Calu3 (cell line): Measurements from ENCODE around the gene COX6A2. TPM values are rescaled to one million over a fixed set of nuclear protein-coding genes. Genes with fewer than 3 reads are reported as not detected.

Source experiments
- BruUV-seq: library from RNA; stranded (reverse); fragments of 400-500 nt; replicated peaks from 2 replicates; lab custom pipeline; 2021; lab: Mats Ljungman, UMichigan
- CTCF ChIA-PET: fragments of 300-600 bp; sonication (Branson Sonifier 250); formaldehyde crosslinking; loops from one replicate; lab custom pipeline; 2022; ENCODE audit warnings: antibody characterized with exemption; lab: Charles Lee
- DNase-seq: peaks from one replicate; pipeline ENCODE4 v3.0.0; 2022
- H3K27ac Mint-ChIP-seq: one replicate; pipeline ENCODE4 v1.8.0; 2022; ENCODE audit warnings: mixed read lengths; ENCODE audit not compliant: unreplicated experiment
- H3K27me3 Mint-ChIP-seq: one replicate; pipeline ENCODE4 v1.8.0; 2022; ENCODE audit warnings: mixed read lengths; ENCODE audit not compliant: unreplicated experiment
- H3K36me3 Mint-ChIP-seq: one replicate; pipeline ENCODE4 v1.8.0; 2022; ENCODE audit warnings: mild to moderate bottlenecking, moderate library complexity, mixed read lengths; ENCODE audit not compliant: insufficient read depth, unreplicated experiment
- H3K4me1 Mint-ChIP-seq: one replicate; pipeline ENCODE4 v1.8.0; 2022; ENCODE audit warnings: mild to moderate bottlenecking, low read depth, mixed read lengths; ENCODE audit not compliant: unreplicated experiment
- H3K4me3 Mint-ChIP-seq: one replicate; pipeline ENCODE4 v1.8.0; 2022; ENCODE audit warnings: mild to moderate bottlenecking, low read depth, moderate library complexity, mixed read lengths; ENCODE audit not compliant: unreplicated experiment
- H3K9me3 Mint-ChIP-seq: one replicate; pipeline ENCODE4 v1.8.0; 2022; ENCODE audit warnings: low read depth, mixed read lengths; ENCODE audit not compliant: unreplicated experiment
- CTCF ChIP-seq: fragments of 200-600 bp; IDR thresholded peaks from one replicate; pipeline ENCODE4 v1.8.0; 2022; ENCODE audit warnings: antibody characterized with exemption; ENCODE audit not compliant: unreplicated experiment
- intact Hi-C: fragments of 100-400 bp; cut with micrococcal nuclease; formaldehyde crosslinking; loops from one replicate; pipeline ENCODE4 v1.10.0; 2022; ENCODE audit not compliant: unreplicated experiment
- total RNA-seq: library from RNA; stranded (reverse); gene quantifications from 2 replicates; pipeline ENCODE4 v1.2.3, GENCODE V29; 2022

The COX6A2 gene
- total RNA-seq, 1 experiment from 2014 or later, result not detected

- DNase-seq, result no peak
- Mint-ChIP-seq H3K9me3 (no peaks in the 10 kb centered on the region), H3K36me3 (peaks cover 23% of the 10 kb centered on the region), H3K4me3 (no peak overlapping the region), H3K27me3 (no peaks in the 10 kb centered on the region), H3K4me1 (peaks cover 7% of the 10 kb centered on the region), H3K27ac (no peak overlapping the region)
- no peak for TF ChIP-seq CTCF
- CTCF ChIA-PET, result no interaction called here
- intact Hi-C loops, result no loop called here
- no TSS peak for BruUV-seq
Observed at GRCh38 chr16:31467151-31467773, 39.1 kb upstream of the COX6A2 start.

DNA sequence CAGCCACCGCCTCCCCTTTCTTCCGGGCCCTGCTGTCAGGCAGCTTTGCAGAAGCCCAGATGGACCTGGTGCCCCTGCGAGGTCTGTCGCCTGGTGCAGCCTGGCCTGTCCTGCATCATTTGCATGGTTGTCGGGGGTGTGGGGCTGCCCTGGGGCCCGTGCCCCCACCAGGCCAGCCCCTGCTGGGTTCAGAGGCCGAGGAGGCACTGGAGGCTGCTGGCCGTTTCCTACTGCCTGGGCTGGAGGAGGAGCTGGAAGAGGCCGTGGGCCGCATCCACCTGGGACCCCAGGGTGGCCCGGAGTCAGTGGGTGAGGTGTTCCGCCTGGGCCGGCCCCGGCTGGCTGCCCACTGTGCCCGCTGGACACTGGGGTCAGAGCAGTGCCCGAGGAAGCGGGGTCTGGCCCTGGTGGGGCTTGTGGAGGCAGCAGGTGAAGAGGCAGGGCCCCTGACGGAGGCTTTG is 38.3 kb upstream of the COX6A2 start:
- no peak overlapping the region for H3K4me3 Mint-ChIP-seq
- peaks cover 19% of the 10 kb centered on the region for H3K36me3 Mint-ChIP-seq
- intact Hi-C loops, result no loop called here
- no peaks in the 10 kb centered on the region for H3K27me3 Mint-ChIP-seq
- H3K4me1 Mint-ChIP-seq, result peaks cover 5% of the 10 kb centered on the region
- no TSS peak for BruUV-seq
- DNase-seq, result no peak
- no peak for TF ChIP-seq CTCF
- no peaks in the 10 kb centered on the region for H3K9me3 Mint-ChIP-seq
- CTCF ChIA-PET, result no interaction called here
- no peak overlapping the region for H3K27ac Mint-ChIP-seq

DNA sequence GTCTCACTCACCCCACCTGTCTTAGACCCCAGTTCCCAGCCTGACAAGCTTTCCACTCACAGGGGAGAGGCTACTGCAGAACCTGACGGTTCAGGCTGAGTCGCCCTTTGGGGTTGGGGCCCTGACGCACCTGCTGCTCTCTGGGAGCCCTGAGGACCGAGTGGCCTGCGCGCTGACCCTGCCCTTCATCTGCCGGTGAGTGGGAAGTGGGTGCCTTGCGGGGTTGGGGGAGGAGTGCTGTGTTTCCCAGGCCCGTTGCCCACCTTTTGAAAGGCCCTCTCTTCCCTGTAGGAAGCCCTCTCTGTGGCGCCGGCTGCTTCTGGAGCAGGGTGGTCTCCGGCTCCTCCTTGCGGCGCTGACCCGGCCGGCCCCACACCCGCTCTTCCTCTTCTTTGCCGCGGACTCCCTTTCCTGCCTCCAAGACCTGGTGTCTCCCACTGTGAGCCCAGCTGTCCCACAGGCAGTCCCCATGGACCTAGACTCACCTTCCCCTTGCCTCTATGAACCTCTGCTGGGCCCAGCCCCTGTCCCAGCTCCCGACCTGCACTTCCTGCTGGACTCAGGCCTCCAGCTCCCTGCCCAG is 37.7 kb upstream of the COX6A2 start:
- Mint-ChIP-seq H3K27me3 (no peaks in the 10 kb centered on the region), H3K36me3 (peaks cover 19% of the 10 kb centered on the region), H3K4me3 (no peak overlapping the region), H3K27ac (no peak overlapping the region), H3K4me1 (peaks cover 6% of the 10 kb centered on the region), H3K9me3 (no peaks in the 10 kb centered on the region)
- CTCF ChIA-PET, result interaction anchor here (0.7 kb wide), 1 partner anchor 178 kb away, joined by 3 read pairs; no protein-coding TSS in a partner anchor
- BruUV-seq, result no TSS peak
- no peak for DNase-seq
- intact Hi-C loops, result no loop called here
- TF ChIP-seq CTCF, result no peak

DNA sequence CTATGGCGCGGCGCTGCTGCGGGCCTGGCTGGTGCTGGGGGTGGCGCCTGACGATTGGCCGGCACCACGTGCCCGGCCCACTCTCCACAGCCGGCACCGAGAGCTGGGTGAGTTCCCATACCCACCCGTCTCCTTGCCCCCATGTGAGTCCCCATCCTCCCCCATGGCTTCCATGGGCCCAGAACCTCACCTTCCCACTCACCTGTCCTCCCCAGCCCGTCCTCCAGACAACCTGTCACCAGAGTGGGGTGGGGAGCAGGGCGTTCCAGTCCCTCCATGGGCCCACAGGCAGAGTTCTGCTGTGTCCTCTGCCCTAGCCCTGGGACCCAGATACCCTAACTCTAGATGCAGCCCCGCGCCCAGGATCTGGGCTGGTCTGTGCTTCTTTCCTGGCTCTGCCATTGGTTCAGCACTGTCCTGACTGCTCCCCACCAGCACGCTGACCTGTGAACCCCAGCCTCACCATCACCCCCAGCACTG is 36.7 kb upstream of the COX6A2 start:
- Mint-ChIP-seq H3K9me3 (no peaks in the 10 kb centered on the region), H3K36me3 (peaks cover 24% of the 10 kb centered on the region), H3K27me3 (no peaks in the 10 kb centered on the region), H3K4me3 (no peak overlapping the region), H3K4me1 (peaks cover 17% of the 10 kb centered on the region), H3K27ac (no peak overlapping the region)
- TF ChIP-seq CTCF, result no peak
- CTCF ChIA-PET, result no interaction called here
- intact Hi-C loops, result no loop called here
- BruUV-seq, result no TSS peak
- DNase-seq, result no peak
